Lung (tissue), 12 donors: ENCODE data around the gene TMEM158. TPM values are rescaled to one million over a fixed set of nuclear protein-coding genes. Genes with fewer than 3 reads are reported as not detected.

Experiments
- ATAC-seq: fragments of 200-7000 bp; cut with Tn5 transposase; one replicate; pipeline ENCODE4 v1.9.1; 2020; ENCODE audit warnings: moderate number of reproducible peaks; ENCODE audit not compliant: insufficient read depth, low FRiP score
- DNase-seq, 3 donors: peaks; one replicate each; pipeline ENCODE4 v3.0.0-alpha.2; 2013 to 2017
- H3K27ac ChIP-seq, 2 donors: one replicate each; pipeline ENCODE4 v1.5.1; 2013; ENCODE audit warnings: mild to moderate bottlenecking in 2 of 2, moderate library complexity in 2 of 2, control low read depth in 1 of 2, inconsistent platforms in 1 of 2, low read depth in 1 of 2, low read length in 1 of 2
- H3K27me3 ChIP-seq, 3 donors: one replicate each; pipeline ENCODE4 v1.5.1; 2013; ENCODE audit warnings: low read length in 2 of 3; ENCODE audit not compliant: control insufficient read depth in 3 of 3, insufficient read depth in 3 of 3
- H3K36me3 ChIP-seq, 4 donors: one replicate each; pipeline ENCODE4 v1.5.1; 2013; ENCODE audit warnings: low read length in 4 of 4, mild to moderate bottlenecking in 1 of 4, moderate library complexity in 1 of 4; ENCODE audit not compliant: control insufficient read depth in 4 of 4, insufficient read depth in 4 of 4
- H3K4me1 ChIP-seq, 5 donors: one replicate each; pipeline ENCODE4 v1.5.1; 2013; ENCODE audit warnings: low read length in 5 of 5, mild to moderate bottlenecking in 2 of 5, moderate library complexity in 1 of 5; ENCODE audit not compliant: control insufficient read depth in 5 of 5, insufficient read depth in 5 of 5
- H3K4me3 ChIP-seq: one replicate; pipeline ENCODE4 v1.5.1; 2013; ENCODE audit warnings: mild to moderate bottlenecking, control low read depth, moderate library complexity
- H3K9ac ChIP-seq, 2 donors: one replicate each; pipeline ENCODE4 v1.5.1; 2013; ENCODE audit warnings: low read length in 2 of 2, control low read depth in 1 of 2; ENCODE audit not compliant: insufficient read depth in 1 of 2
- H3K9me3 ChIP-seq, 4 donors: one replicate each; pipeline ENCODE4 v1.5.1; 2013; ENCODE audit warnings: low read length in 3 of 4, mild to moderate bottlenecking in 1 of 4, moderate library complexity in 1 of 4; ENCODE audit not compliant: control insufficient read depth in 4 of 4, insufficient read depth in 3 of 4
- CTCF ChIP-seq: IDR thresholded peaks from 2 replicates; pipeline ENCODE4 v1.5.1; 2012; ENCODE audit warnings: mild to moderate bottlenecking; ENCODE audit errors: control extremely low read depth, extremely low read depth
- WGBS, 2 donors: extraction: QIAGEN DNeasy Blood & Tissue Kit; methylation state at CpG; one replicate each; pipeline ENCODE4 v1.1.7; 2013; 5-methylcytosine and 5-hydroxymethylcytosine counted together
- polyA plus RNA-seq, 2 donors: library from polyadenylated mRNA; stranded (reverse); fragments of 200-250 nt; gene quantifications; one replicate each; pipeline ENCODE4 v1.2.1, GENCODE V29; 2013
- total RNA-seq, 2 donors: library from RNA; depleted of rRNA in 1 of 2; stranded (reverse); fragments of >200 nt in 1 of 2; gene quantifications; one replicate each; pipeline ENCODE4 v1.2.1, GENCODE V29; 2014 to 2021
- donor health status: control.
- donor health status: control.
- donor health status: Bipolar disorder and iron deficiency.
- donor health status: healthy.
- donor health status: DM: yes; HTN: yes; CAD: no.

The TMEM158 gene
- total and polyA plus RNA-seq, 4 donors: 1.1 to 3.4 (median 1.4) TPM

DNA sequence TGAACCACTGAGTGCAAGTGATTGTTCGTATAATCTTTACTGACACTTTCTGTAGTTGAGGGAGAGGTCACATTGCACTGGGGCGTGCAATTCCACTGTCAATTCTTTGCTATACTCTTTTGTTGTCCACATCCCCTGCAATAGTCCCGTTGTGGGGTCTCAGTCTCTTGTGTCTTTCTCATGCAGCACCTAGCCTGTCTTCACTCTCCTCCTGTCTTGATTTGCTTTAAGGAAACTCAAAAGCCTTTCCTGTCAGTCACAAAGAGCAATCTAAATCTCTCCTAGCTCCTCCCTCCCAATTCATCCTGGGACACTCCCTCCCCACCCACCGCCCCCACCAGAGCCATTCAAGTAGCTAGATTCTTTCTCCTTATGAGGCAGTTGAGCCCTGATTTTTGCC is 13.2 kb upstream of the TMEM158 start:
- 83 to 86% methylated on average over 4 of the region's 4 CpGs for WGBS, 2 donors
- Histone ChIP-seq H3K9ac (no peak overlapping the region), H3K4me3 (no peak overlapping the region), H3K36me3 (no peaks in the 10 kb centered on the region), H3K9me3 (no peaks in the 10 kb centered on the region), H3K27ac (no peak overlapping the region), H3K27me3 (no peaks in the 10 kb centered on the region), H3K4me1 (peaks cover 0 to 3% (median 0%) of the 10 kb centered on the region in 5 donors)
- ATAC-seq (no peak), DNase-seq (no peak)
- no peak for TF ChIP-seq CTCF

GRCh38 chr3:45236964-45237363 is 10.9 kb upstream of the TMEM158 start:
- ATAC-seq: no peak

GRCh38 chr3:45235409-45235808 is 9.3 kb upstream of the TMEM158 start:
- no peak overlapping the region for H3K27ac ChIP-seq
- ATAC-seq (no peak), DNase-seq (no peak)
- H3K9ac ChIP-seq: no peak overlapping the region
- no peaks in the 10 kb centered on the region for H3K9me3 ChIP-seq
- H3K4me3 ChIP-seq: no peak overlapping the region
- H3K27me3 ChIP-seq: peaks cover 0 to 4% (median 0%) of the 10 kb centered on the region in 3 donors
- H3K36me3 ChIP-seq: no peaks in the 10 kb centered on the region
- H3K4me1 ChIP-seq: no peaks in the 10 kb centered on the region
- 91 to 94% methylated on average over 2 of the region's 2 CpGs for WGBS, 2 donors
- TF ChIP-seq CTCF: no peak

More at GRCh38 chr3:45236964-45237363, 10.9 kb upstream of the TMEM158 start:
- H3K36me3 ChIP-seq: no peaks in the 10 kb centered on the region
- TF ChIP-seq CTCF: no peak
- no peak overlapping the region for H3K27ac ChIP-seq
- DNase-seq: no peak
- H3K4me3 ChIP-seq: no peak overlapping the region
- 69 to 84% methylated on average over 2 of the region's 2 CpGs for WGBS, 2 donors
- H3K4me1 ChIP-seq: no peaks in the 10 kb centered on the region
- no peak overlapping the region for H3K9ac ChIP-seq
- H3K27me3 ChIP-seq: peaks cover 0 to 3% (median 0%) of the 10 kb centered on the region in 3 donors
- H3K9me3 ChIP-seq: no peaks in the 10 kb centered on the region

- Histone ChIP-seq H3K9ac (no peak overlapping the region), H3K27me3 (peaks cover 0 to 7% (median 0%) of the 10 kb centered on the region in 3 donors), H3K4me1 (no peaks in the 10 kb centered on the region), H3K9me3 (no peaks in the 10 kb centered on the region), H3K36me3 (no peaks in the 10 kb centered on the region), H3K4me3 (no peak overlapping the region), H3K27ac (no peak overlapping the region)
- TF ChIP-seq CTCF: no peak
- 93 to 100% methylated on average over 1 of the region's 1 CpG for WGBS, 2 donors
- ATAC-seq (no peak), DNase-seq (no peak)
Observed at GRCh38 chr3:45234250-45234649, 8.2 kb upstream of the TMEM158 start.
